ENCODE measurements around the gene HDGFL2.

Gene HDGFL2

GRCh38 chr19:4471403-4472173, 509 bp upstream of the HDGFL2 start:
- DNase-seq (ENCODE audit: low spot score), result peak; percentile 99

GRCh38 chr19:4473011-4473762, 1.1 kb downstream of the HDGFL2 start:
- no peak for DNase-seq (ENCODE audit: low spot score)

DNA sequence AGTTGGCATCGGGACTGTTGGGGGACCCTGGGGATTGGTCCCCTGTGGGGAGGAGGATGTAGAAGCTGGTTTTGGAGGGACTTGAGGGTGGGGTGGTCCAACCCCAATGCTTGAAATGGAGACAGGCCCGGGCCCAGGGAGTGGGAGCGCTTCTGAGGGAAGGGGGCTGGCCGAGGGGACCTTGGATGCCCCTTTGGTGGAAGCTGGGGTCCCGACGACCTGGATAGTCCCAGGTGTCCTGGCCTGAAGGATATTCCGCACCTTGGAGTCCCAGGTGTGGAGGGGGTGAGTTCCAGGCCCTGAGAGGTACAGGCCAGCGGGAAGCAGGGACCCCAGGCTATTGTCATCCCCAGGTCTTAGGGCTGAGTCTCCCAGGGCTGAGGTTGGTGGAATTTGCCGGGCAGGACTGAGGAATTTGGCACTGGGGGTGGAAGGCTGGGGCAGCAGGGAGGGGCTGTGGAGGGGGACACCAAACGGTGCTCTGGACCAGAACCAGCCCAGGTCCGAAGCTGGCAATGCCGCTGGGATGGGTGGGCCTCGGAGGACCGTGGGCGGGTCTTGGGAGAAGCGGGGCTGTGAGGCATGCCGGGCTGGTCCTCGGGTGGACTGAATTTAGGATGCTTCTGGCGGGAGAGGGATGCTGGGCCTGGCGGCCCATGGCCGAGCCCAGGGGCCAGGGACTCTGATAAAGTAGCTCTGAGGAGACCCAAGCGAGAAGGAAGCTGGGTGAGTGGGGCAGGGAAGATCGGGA, 1.8 kb downstream of the HDGFL2 start:
- no peak for DNase-seq (ENCODE audit: low spot score)

GRCh38 chr19:4474514-4475022, 2.5 kb downstream of the HDGFL2 start:
- DNase-seq (ENCODE audit: low spot score), result no peak

- no peak for DNase-seq (ENCODE audit: low spot score)
Observed at GRCh38 chr19:4477034-4477801, 5.1 kb downstream of the HDGFL2 start.

- DNase-seq (ENCODE audit: low spot score), result no peak
Observed at GRCh38 chr19:4482721-4483364, 10.7 kb downstream of the HDGFL2 start.

DNA sequence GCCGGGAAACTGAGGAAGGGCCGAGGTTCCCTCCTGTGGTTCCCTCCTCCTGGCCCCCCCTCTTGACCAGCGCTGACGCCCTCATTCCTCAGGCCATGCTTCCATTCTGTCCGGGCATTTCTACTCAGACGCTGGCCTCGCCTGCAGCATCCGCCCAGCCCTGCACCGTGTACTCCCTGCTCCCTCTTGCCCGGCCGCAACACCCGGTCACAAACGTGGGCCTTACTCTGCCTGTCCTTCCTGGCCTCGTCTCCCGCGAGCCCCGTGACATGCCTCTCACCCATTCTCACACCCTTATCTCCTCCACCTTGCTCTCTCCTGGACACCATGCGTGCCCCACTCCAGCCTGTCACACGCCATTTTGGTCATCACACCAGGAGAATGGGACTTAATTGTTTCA, 11.3 kb downstream of the HDGFL2 start:
- no peak for DNase-seq (ENCODE audit: low spot score)

GRCh38 chr19:4487572-4487971, 15.5 kb downstream of the HDGFL2 start:
- DNase-seq (ENCODE audit: low spot score), result no peak

- DNase-seq (ENCODE audit: low spot score), result no peak
Observed at GRCh38 chr19:4488496-4488895, 16.4 kb downstream of the HDGFL2 start.

GRCh38 chr19:4491446-4491845, 19.3 kb downstream of the HDGFL2 start:
- no peak for DNase-seq (ENCODE audit: low spot score)

- DNase-seq (ENCODE audit: low spot score), result no peak
Observed at GRCh38 chr19:4492337-4493103, 20.4 kb downstream of the HDGFL2 start.

GRCh38 chr19:4493104-4493928, 21.2 kb downstream of the HDGFL2 start:
- no peak for DNase-seq (ENCODE audit: low spot score)

- no peak for DNase-seq (ENCODE audit: low spot score)
Observed at GRCh38 chr19:4493929-4494690, 22.0 kb downstream of the HDGFL2 start.

GRCh38 chr19:4494691-4495064, 22.6 kb downstream of the HDGFL2 start:
- no peak for DNase-seq (ENCODE audit: low spot score)

DNA sequence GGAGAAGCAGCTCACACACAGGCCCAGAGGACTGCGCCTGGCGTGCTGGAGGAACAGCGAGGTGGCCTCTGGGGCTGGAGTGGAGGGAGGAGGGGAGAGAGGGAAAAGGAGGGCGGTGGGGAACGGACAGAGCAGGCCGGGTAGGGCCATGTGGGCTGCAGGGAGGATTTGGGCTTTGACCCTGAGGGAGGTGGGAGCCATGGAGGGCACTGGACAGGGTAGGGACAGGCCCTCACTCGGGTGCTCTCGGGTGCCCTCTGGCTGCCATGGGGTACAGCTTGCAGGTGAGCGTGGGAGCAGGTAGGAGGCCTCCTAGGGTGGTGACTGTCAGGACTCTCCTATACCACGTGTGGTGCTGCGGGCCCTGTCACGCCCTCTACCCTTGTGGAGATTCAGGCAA, 23.4 kb downstream of the HDGFL2 start:
- no peak for DNase-seq (ENCODE audit: low spot score)

DNA sequence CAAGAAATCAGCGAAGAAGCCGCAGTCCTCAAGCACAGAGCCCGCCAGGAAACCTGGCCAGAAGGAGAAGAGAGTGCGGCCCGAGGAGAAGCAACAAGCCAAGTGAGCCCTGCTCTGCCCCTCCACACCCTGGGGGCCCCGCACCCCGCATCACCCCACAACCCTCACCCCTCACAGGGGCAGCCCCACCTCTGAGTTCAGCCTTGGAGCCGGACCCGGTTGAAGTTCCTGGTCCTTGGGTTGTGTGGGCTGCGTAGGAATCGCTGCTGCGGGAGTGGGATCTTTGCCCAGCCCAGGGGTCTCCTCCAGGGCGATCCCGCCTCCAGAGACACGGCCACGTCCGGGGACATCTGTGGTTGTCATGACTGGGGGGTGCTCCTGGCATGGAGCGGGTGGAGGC, 24.2 kb downstream of the HDGFL2 start:
- no peak for DNase-seq (ENCODE audit: low spot score)

GRCh38 chr19:4497770-4498389, 25.8 kb downstream of the HDGFL2 start:
- DNase-seq (ENCODE audit: low spot score), result no peak

DNA sequence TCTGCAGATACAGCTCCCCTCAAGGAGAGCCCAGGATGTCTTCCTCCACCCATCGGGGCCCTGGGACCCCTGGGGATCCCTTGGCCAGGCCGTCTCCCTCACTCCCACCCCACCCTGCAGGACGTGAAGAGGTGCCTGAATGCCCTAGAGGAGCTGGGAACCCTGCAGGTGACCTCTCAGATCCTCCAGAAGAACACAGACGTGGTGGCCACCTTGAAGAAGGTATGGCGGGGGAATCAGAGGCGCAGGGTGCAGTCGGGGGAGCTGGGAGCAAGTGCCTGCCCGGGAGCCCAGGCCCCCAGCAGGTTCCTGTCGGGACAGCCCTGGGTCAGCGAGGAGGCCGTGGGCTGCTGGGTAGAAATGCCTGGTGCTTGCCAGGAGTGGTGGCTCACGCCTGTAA, 26.6 kb downstream of the HDGFL2 start:
- DNase-seq (ENCODE audit: low spot score), result no peak

Measured in CD4-positive, alpha-beta T cell treated with Interleukin-6 at 100 ng/mL for 8 hours (primary cell).